NCI-H69 (cell line): ENCODE results near the gene ASIC3.

Experiments used
- DNase-seq: peaks from one replicate; lab custom pipeline; 2025; lab: John Stamatoyannopoulos, UW

Gene ASIC3

GRCh38 chr7:151085691-151086620 lies 37.6 kb downstream of the ASIC3 start, which contains the start of gene AGAP3:
TSS of gene AGAP3 (plus strand) at chr7:151086475. CDS start at chr7:151086742, 267 bp downstream.
- peak; percentile 97 for DNase-seq

DNA sequence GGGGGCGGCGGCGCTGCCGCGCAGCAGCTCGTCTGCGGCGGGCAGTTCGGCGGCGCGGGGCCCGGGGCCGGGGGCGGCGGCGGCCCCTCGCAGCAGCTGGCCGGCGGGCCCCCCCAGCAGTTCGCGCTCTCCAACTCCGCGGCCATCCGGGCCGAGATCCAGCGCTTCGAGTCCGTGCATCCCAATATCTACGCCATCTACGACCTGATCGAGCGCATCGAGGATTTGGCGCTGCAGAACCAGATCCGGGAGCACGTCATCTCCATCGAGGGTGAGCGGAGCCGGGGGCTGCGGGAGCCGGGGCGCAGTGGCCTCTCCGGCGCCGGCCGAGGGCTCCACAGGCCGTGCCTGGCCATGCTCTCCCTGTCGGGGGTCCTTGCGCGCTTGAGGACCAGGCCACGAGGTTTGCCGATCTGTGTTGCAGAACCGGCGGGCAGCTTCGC lies 38.5 kb downstream of the ASIC3 start:
- peak; percentile 71 for DNase-seq

DNA sequence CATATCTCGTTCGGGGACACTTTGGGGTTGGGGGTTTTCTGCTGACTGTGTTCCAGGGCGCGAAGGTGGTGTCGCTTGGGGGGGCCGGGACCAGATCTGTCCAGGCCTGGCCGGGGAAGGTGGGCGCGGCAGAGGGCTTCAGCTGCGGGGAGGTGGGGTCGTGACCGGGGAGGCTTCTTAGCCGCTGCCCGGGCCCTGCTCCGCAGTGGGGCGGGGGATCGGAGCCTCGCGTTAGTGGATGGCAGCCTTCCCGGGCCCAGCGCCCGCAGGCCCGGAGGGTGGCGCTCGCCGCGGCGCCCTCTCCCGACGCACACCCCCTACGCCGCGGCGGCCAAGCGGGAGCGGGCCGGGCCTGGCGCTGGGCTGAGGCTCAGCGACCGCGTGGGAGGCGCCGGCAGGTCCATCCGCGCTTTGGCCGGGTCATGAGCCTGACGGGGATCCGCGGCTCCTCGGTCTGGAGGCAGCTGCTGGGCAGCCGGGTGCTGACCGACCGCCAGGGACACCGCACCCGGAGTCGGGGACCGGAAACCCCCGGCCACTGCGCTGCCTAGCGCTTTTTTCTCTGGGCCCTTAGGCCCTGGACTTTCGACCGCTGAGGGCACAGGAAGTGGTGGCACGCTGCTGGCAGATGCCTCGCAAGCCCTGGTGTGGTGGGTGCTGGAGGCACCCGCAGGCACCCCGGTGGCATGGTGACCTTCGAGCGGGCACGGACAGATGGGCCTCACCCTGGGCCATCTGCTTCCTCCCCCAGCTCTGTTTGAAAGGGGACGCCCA lies 39.1 kb downstream of the ASIC3 start:
- peak; percentile 82 for DNase-seq

DNA sequence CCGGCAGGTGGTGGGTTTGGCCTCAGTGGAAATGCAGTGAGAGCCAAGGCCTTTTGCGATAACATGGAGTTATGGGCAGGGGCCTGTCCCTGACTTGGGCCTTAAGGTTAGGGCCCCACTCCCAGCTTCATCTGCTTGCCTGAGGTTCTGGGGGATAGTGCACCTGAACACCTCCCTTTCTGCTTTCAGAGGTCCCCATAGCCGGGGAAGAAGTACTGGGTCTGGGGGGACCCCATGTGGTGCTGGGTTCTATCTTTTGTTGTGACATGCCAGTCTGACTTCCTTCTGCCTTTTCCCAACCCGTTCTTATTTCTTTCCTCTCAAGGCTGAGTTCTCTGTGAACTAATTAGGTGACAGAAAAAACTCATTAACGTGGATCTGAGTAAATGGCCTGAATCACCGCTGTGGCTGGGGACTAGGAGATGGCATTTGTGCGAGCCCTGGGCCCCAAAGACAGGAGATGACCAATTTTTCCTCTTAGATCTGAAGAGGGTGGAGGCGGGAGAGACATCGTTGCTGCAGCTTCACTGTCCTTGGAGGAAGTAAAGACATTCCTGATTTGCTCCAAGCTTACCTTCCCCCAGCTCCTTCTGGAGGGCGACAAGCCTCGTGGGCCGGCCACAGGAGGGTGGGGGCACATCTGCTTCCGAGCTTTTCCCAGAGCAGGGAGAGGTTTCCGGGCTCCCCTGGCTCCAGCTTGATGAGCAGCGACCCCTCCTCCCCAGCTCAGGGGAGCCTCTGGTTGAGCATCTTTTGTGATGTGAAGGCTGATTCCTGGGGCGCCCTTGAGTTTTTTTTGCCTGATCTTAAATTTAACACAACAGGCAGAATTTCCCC lies 39.9 kb downstream of the ASIC3 start:
- peak; percentile 44 for DNase-seq

DNA sequence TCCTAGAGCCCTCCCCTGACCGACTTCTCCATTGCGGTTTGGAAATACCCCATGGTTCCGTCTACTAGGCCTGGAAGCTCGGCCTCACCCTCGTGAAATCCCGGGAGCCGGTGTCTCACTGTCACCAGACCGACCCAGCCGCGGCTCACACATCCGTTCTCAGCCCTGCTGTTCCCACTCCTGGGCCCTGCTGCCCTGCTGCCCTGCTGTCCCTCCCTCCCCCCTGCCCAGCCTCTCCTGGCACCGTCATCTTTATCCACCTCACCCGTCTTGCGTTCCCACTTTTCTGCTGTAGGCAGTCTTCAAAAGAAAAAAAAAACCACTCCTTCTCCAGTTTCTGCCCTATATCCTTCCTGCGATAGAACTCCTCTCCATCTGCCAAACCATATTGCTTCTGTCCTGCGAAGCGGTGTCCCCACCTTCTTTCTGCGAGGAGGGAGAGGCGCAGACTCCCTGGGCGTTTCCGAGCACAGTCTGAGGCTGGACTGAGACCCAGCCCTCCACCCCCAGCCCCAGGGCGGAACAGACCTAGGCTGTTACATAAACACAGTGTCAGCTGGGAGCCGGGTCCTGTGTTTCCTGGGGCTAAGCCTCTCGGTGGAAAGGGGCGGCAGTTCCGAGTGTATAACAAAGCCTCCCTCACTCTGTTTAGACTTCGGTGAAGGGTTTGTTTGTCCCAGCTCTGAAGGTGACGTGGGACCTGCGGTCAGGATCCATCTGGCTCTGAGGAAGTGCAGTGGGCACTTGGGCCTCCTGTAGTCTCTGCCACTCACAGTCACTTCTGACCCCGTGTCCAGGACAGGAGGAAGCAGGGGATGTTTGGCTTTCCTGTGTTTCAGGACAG lies 40.7 kb downstream of the ASIC3 start:
- peak; percentile 90 for DNase-seq

GRCh38 chr7:151089893-151090730 lies 41.8 kb downstream of the ASIC3 start:
- DNase-seq = peak; percentile 89

DNA sequence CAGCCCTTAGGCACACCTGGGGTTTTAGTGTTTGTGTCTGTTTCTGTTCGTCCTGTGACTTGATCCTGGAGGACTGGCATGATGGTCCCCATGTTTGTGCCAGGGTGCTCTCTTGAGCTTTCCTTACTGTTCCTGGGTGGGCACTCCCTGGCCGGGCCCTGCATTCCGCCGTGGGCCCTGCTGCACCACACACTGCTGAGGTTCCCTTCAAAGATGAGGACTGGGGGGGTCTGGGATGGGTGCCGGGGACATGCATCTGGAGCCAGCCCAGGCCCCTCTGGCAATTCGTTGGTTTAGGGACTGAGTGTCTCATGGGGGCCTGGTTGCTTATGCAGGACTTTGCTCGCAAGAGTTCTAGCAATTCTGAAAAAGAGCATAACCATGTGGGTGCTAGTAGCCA lies 42.7 kb downstream of the ASIC3 start:
- no peak for DNase-seq

GRCh38 chr7:151091431-151091830 lies 43.1 kb downstream of the ASIC3 start:
- peak; percentile 15 for DNase-seq

- DNase-seq = no peak
These were observed 43.7 kb downstream of the ASIC3 start for GRCh38 chr7:151091988-151092387.

GRCh38 chr7:151093748-151094147 lies 45.4 kb downstream of the ASIC3 start:
- DNase-seq = no peak

DNA sequence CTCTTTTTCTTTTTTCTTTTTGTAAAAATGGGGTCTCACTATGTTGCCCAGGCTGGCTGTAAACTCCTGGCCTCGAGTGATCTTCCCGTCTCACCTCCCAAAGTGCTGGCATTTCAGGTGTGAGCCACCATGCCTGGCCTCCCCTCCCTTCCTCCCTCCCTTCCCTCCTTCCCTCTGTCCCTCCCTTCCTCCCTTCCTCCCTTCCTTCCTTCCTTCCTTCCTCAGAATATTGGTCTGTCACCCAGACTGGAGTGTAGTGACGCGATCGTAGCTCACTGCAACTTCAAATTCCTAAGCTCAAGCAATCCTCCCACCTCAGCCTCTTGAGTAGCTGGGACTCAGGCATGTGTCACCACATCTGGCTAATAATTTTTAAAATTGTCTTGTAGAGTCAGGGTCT lies 46.3 kb downstream of the ASIC3 start:
- no peak for DNase-seq

DNA sequence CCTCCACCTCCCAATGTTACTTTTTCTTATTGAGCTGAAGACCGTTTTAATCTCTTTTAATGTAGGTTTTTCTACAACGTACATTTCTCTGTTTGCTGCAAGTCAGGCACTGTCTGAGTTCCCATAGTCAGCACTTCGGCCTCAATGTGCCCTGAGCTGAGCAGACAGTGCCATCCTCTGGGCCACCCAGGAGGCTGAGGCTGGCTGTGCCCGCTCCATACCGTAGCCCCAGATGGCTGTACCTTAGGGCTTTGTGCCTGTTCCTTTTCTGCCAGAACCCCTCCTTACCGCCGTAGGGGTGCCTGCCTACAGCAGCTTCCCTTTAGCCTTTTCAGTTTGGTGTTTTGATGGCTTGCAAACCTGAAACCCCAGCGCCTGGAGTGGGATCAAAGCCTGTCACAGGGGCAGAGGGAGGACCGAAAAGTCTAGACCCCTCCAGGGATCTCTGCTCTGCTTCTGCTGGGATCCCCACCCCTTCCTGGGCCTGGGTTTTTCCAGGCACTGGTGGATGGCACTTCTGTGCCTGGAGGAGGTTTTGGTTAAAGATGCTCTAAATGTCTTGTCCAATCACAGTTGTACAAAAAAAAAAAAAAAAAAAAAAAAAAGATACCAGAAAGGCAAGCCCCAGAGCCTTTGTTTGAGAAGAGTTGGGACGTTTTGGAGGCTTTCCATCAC lies 46.9 kb downstream of the ASIC3 start:
- DNase-seq = no peak

DNA sequence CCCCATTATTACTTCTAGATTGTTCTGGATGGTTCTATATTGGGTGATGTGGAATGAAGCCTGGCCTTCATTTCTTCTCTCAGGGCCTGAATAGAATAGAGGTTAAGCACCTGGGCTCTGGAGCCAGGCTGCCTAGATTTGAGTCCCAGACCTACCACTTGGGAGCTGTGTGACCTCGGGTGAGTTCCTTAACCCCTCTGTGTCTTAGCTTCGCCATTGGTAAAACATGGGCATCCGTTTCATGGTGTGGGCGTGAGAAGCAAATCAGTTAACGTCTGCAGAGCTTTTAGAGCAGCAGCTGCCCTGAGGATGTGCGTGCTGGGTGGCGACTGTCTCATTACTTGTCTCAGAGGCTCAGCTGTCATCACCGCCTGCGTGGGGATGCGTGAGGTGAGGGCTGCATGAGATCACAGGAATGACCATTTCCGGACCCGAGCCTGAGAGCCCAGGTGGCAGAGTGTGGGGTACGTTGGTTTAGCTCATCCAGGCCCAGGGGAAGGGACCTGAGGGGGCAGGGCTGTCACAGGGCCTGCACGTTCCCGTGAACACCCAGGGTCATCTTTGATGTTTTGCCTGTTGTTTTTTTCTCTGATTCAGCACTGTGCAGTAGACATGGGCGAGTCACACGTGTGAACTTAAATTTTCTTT lies 47.6 kb downstream of the ASIC3 start:
- no peak for DNase-seq

GRCh38 chr7:151099486-151100211 lies 51.3 kb downstream of the ASIC3 start:
- no peak for DNase-seq

DNA sequence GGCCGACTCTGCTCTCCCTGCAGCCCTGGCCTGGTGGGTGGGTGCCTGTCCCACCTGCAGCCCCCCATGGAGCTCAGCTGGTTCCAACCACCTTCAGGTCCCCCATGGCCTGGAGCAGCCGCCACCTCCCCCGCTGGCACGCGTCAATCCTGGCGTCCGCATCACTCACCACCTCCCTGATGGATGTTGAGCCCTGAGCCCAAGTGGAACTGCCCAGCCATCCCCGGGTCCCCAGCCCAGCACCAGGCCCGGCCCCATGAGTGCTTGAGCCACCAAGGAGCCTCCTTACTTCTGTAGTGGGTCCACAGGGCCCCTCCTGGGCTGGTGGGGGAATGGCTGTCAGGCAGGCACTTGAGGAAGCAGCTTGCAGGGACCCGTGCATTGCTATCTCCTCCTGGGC lies 52.6 kb downstream of the ASIC3 start:
- no peak for DNase-seq

DNA sequence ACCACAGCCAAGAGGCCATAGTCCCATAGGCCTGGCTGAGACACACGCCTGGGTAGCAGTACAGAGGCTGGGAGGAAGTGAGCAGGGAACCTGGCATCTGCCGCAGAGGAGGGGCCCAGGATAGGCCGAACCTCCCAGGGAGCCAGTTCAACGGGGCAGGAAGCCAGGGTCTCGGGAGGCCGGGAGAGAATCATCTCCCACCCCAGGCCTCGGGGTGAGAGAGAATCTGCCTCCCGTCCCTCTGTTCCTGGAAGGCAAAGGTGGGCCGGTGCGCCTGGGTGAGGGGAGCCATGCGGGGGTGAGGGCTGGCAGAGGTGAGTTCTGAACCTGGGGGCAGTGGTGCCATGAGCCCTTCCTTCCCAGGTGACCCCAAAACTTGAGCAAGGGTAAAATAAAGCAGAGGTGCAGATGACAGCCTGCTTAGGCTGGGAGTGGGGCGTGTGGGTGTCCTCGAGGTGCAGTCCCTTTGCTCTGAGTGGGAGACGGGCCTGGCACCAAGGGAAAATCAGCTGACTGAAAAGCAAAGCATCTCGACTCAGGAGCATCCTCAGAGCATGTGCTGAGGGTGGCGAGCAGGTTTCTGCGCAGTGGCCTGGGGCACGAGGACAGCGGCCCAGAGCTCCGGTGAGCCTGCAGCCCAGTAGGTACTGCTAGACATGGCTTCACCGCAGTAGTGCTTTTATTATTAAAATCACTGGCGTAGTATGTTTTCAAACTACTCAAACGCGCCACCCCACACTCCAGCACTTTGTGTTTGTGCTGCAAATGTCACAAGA lies 53.5 kb downstream of the ASIC3 start:
- DNase-seq = no peak
